ENCODE results near the gene PPP1R36.
"Not testable (repeated sequence)": the region's sequence is repeated elsewhere in the genome, so short reads cannot be mapped to it uniquely, and the experiment has no call there.

Gene PPP1R36

GRCh38 chr14:64518229-64518628 lies 31.5 kb upstream of the PPP1R36 start:
- no peak for DNase-seq (ENCODE audit: low read depth in 2 of 2)

- DNase-seq (ENCODE audit: low read depth in 2 of 2), result no peak
These were observed 29.1 kb upstream of the PPP1R36 start for GRCh38 chr14:64520699-64521098.

- DNase-seq (ENCODE audit: low read depth in 2 of 2), result no peak
These were observed 27.0 kb upstream of the PPP1R36 start for GRCh38 chr14:64522591-64523355.

- DNase-seq (ENCODE audit: low read depth in 2 of 2), result no peak
These were observed 24.4 kb upstream of the PPP1R36 start for GRCh38 chr14:64525354-64525753.

- no peak for DNase-seq (ENCODE audit: low read depth in 2 of 2)
These were observed 18.2 kb upstream of the PPP1R36 start for GRCh38 chr14:64531567-64531966.

- DNase-seq (ENCODE audit: low read depth in 2 of 2), result no peak
These were observed 13.1 kb upstream of the PPP1R36 start for GRCh38 chr14:64536488-64537245.

- DNase-seq (ENCODE audit: low read depth in 2 of 2), result peak; percentile 94 to 96
These were observed 9.3 kb upstream of the PPP1R36 start, which contains the start of gene HSPA2 for GRCh38 chr14:64540208-64541202. HSPA2 (plus strand) TSS chr14:64540741; CDS start chr14:64540850, 109 bp downstream.

DNA sequence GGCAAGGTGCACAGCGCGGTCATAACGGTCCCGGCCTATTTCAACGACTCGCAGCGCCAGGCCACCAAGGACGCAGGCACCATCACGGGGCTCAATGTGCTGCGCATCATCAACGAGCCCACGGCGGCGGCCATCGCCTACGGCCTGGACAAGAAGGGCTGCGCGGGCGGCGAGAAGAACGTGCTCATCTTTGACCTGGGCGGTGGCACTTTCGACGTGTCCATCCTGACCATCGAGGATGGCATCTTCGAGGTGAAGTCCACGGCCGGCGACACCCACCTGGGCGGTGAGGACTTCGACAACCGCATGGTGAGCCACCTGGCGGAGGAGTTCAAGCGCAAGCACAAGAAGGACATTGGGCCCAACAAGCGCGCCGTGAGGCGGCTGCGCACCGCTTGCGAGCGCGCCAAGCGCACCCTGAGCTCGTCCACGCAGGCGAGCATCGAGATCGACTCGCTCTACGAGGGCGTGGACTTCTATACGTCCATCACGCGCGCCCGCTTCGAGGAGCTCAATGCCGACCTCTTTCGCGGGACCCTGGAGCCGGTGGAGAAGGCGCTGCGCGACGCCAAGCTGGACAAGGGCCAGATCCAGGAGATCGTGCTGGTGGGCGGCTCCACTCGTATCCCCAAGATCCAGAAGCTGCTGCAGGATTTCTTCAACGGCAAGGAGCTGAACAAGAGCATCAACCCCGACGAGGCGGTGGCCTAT lies 8.3 kb upstream of the PPP1R36 start:
- no peak for DNase-seq (ENCODE audit: low read depth in 2 of 2)

DNA sequence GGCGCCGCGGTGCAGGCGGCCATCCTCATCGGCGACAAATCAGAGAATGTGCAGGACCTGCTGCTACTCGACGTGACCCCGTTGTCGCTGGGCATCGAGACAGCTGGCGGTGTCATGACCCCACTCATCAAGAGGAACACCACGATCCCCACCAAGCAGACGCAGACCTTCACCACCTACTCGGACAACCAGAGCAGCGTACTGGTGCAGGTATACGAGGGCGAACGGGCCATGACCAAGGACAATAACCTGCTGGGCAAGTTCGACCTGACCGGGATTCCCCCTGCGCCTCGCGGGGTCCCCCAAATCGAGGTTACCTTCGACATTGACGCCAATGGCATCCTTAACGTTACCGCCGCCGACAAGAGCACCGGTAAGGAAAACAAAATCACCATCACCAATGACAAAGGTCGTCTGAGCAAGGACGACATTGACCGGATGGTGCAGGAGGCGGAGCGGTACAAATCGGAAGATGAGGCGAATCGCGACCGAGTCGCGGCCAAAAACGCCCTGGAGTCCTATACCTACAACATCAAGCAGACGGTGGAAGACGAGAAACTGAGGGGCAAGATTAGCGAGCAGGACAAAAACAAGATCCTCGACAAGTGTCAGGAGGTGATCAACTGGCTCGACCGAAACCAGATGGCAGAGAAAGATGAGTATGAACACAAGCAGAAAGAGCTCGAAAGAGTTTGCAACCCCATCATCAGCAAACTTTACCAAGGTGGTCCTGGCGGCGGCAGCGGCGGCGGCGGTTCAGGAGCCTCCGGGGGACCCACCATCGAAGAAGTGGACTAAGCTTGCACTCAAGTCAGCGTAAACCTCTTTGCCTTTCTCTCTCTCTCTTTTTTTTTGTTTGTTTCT lies 7.6 kb upstream of the PPP1R36 start:
- DNase-seq (ENCODE audit: low read depth in 2 of 2), result no peak

- no peak for DNase-seq (ENCODE audit: low read depth in 2 of 2)
These were observed 6.9 kb upstream of the PPP1R36 start for GRCh38 chr14:64542836-64543201.

DNA sequence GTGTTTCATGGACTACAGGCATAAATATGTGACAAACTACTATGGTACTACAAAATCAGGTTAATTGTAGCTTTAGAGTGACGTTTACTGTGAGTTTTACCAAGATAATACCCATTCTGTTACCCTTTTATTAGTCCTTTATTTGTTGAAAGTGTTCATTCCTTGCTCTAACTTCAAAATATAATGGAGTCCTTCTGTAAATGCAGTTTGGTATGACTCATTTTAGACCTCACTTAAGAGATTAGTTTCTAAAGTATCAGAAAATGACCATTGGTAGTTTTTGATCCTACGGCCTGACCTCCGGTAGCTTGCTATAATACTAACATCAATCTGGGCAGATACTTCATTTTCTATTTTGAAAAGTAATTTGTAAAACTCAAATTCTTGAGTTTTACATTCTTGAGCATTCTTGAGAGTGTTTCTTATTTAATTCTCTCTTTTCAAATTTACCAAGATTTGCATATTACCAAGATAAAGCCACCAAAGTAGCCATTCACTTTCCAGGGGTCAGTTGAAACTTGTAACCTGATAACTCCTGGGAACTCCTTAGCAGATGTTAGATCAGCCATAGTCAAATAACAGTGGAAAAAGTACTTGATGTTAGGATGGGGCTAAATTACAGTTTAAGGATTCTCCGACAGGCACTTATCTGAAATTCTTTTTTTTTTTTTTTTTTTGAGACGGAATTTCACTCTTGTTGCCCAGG lies 5.0 kb upstream of the PPP1R36 start:
- no peak for DNase-seq (ENCODE audit: low read depth in 2 of 2)

- no peak for DNase-seq (ENCODE audit: low read depth in 2 of 2)
These were observed 745 bp upstream of the PPP1R36 start for GRCh38 chr14:64549016-64549415.

DNA sequence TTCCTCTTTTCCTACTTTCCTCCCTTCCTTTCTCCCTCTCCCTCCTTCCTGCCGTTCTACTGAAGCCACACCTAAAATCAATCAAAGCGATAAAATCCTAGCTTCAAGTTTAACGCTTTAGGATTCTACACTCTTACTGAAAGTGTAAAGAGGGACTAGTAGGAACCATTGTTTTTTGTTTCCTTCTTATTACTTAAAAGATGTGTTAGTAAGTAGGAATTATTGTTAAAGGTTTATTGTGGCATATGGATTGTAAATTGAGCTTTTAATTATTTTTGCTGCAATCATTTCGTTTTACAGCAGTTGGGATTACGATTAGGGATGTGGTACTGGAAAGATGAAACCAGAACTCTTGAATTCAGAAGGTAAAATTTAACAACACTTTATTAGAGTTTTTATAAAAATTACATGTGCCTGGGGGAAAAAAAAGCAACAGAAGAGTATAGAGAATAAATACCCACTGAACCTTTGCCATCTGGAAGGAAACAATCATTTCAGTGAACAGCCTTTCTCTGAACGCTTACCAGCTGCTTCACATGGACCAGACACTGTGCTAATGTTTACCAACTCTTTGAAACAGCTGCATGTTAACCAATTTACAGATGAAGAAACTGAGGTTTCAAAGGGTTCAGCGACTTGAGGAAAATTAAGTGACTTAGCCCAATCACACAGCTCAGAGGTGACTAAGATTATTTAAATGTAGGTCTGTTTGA lies 1.0 kb downstream of the PPP1R36 start:
- no peak for DNase-seq (ENCODE audit: low read depth in 2 of 2)

DNA sequence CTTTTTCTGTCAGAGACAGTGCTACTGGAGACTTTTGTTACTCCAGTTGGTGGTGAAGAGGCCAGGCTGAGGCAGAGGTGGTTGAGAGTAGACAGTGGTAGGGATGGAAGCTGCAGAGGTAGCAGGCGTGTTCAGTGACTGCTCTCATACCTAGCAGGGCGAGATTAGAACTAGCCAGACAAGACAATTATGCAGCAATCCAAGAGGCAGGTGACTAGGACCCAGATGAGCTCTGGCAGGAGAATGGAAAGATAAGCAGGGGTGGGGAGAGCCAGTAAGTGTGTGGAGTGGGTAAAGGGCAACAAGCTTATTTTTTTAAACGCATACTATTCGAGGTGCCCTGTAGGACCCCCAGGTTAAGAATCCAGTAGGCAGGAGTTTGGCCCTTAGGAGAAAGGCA lies 4.8 kb downstream of the PPP1R36 start:
- DNase-seq (ENCODE audit: low read depth in 2 of 2), result no peak

GRCh38 chr14:64556526-64556925 lies 6.8 kb downstream of the PPP1R36 start:
- no peak for DNase-seq (ENCODE audit: low read depth in 2 of 2)

DNA sequence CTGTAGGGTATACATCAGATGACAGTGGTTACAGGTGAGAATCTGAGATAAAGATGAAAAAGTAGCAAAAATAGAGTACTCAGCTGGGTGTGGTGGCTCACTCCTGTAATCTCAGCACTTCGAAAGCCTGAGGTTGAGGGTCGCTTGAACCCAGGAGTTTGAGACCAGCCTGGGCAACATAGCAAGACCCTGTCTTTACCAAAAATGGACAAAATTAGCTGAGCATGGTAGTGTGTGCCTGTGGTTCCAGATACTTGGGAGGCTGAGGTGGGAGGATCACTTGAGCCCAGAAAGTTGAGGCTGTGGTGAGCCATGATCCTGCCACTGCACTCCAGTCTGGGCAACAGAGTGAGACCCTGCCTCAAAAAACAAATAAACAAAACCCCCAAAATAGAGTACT lies 8.5 kb downstream of the PPP1R36 start:
- DNase-seq (ENCODE audit: low read depth in 2 of 2), result not testable (repeated sequence)

GRCh38 chr14:64561631-64562030 lies 11.9 kb downstream of the PPP1R36 start:
- no peak for DNase-seq (ENCODE audit: low read depth in 2 of 2)

GRCh38 chr14:64562436-64562835 lies 12.7 kb downstream of the PPP1R36 start:
- no peak for DNase-seq (ENCODE audit: low read depth in 2 of 2)

DNA sequence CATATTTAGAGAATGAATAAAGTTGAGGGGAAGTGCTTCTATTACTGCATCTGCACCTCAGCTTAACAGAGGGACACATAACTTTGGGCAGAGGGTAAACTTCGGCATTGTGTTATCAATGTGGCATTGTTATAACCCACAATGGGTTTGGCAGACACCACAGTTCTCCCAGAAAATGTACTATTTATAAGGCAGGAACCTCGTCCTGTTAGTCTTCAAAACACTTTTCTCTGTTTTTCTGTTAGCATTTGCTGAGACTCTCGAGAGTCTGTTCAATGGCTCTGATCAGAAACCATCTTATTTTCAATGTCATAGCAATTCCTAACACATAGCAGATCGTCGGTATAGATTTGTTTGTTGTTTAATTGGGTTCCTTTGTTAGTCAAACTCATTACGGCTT lies 13.9 kb downstream of the PPP1R36 start:
- DNase-seq (ENCODE audit: low read depth in 2 of 2), result no peak
